ENCODE measurements around the gene ASB15. TPM values are rescaled to one million over a fixed set of nuclear protein-coding genes. Genes with fewer than 3 reads are reported as not detected.

The ASB15 gene
- total and polyA plus RNA-seq, 10 donors, result 0.03 TPM; not detected in 9

DNA sequence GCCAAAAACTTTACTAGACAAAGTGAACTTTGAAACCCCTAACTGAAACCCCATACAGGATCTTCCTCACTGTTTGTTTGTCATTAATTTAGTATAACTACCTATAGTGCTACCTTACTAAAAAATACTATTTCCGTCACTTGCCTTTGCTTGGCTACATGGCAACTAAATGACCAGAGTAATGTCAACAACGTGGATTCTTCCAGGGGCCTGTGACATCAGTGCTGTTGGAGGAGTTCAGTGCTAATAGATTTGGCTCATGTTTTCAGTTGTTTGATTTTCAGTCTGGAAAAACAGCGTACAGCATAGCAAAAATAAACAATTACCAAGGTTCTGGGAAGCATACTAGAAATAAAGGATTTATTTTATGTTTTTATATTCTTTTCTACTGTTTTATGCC, 3.0 kb upstream of the ASB15 start:
- Histone ChIP-seq H3K4me3 (no peak overlapping the region), H3K4me1 (no peaks in the 10 kb centered on the region), H3K36me3 (no peaks in the 10 kb centered on the region), H3K27ac (no peak overlapping the region), H3K27me3 (replicated peaks in 1 of 7) (peaks cover 0 to 6% (median 0%) of the 10 kb centered on the region in 7 donors), H3K9me3 (no peaks in the 10 kb centered on the region)
- TF ChIP-seq POLR2A (IDR thresholded peaks at IDR 0.05) (no peak), POLR2AphosphoS5 (IDR thresholded peaks at IDR 0.05) (no peak), CTCF (IDR thresholded peaks at IDR 0.05 in 8 of 11, conservative IDR thresholded peaks at IDR 0.05 in 3 of 11) (no peak)
- intact Hi-C loops (cut with DNase I; ENCODE audit: low total_unique reads), result no loop called here
- 76 to 89% (median 76%) methylated on average over 3 of the region's 3 CpGs for WGBS, 5 donors
- no peak for DNase-seq

- Histone ChIP-seq H3K4me3 (no peak overlapping the region), H3K9me3 (no peaks in the 10 kb centered on the region), H3K27ac (no peak overlapping the region), H3K4me1 (no peaks in the 10 kb centered on the region), H3K27me3 (replicated peaks in 1 of 7) (peaks cover 0 to 5% (median 0%) of the 10 kb centered on the region in 7 donors), H3K36me3 (no peaks in the 10 kb centered on the region)
- intact Hi-C loops (cut with DNase I; ENCODE audit: low total_unique reads), result no loop called here
- TF ChIP-seq POLR2A (IDR thresholded peaks at IDR 0.05), result no peak
- TF ChIP-seq CTCF (IDR thresholded peaks at IDR 0.05 in 8 of 11, conservative IDR thresholded peaks at IDR 0.05 in 3 of 11), result no peak
- TF ChIP-seq POLR2AphosphoS5 (IDR thresholded peaks at IDR 0.05), result no peak
- 74 to 96% (median 87%) methylated on average over 2 of the region's 2 CpGs for WGBS, 5 donors
- DNase-seq, result no peak
These were observed 1.9 kb upstream of the ASB15 start for GRCh38 chr7:123599766-123600165.

DNA sequence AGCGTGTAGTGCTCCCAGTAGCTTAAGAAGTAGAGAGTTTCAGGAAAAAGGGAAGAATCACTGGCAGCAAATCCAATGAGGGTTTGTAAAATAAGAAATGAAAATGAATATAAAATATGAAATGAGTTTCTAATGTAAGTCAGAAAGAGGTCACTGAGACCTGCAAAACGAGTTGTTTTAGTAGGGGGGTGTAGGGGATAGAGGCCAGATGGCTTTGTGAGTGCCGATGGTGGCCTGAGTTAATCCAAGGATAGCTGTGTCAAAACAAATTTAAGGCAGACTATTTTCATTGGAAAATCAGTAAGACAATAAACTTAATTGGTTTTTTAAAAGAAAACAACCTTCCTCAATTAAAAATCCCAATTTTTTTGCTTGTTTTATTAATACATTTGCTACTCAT, 745 bp upstream of the ASB15 start:
- no peaks in the 10 kb centered on the region for H3K4me1 ChIP-seq
- H3K27me3 ChIP-seq (replicated peaks in 1 of 7), result no peaks in the 10 kb centered on the region
- no peak for TF ChIP-seq POLR2A (IDR thresholded peaks at IDR 0.05)
- no peak for TF ChIP-seq POLR2AphosphoS5 (IDR thresholded peaks at IDR 0.05)
- TF ChIP-seq CTCF (IDR thresholded peaks at IDR 0.05 in 8 of 11, conservative IDR thresholded peaks at IDR 0.05 in 3 of 11), result no peak
- DNase-seq, result no peak
- H3K9me3 ChIP-seq, result no peaks in the 10 kb centered on the region
- no peaks in the 10 kb centered on the region for H3K36me3 ChIP-seq
- intact Hi-C loops (cut with DNase I; ENCODE audit: low total_unique reads), result no loop called here
- H3K4me3 ChIP-seq, result no peak overlapping the region
- WGBS, 5 donors, result 63 to 72% (median 68%) methylated on average over 3 of the region's 3 CpGs
- no peak overlapping the region for H3K27ac ChIP-seq

- no peak for DNase-seq
- H3K4me3 ChIP-seq, result no peak overlapping the region
- H3K9me3 ChIP-seq, result no peaks in the 10 kb centered on the region
- H3K27me3 ChIP-seq (replicated peaks in 1 of 7), result no peaks in the 10 kb centered on the region
- no peaks in the 10 kb centered on the region for H3K4me1 ChIP-seq
- intact Hi-C loops (cut with DNase I; ENCODE audit: low total_unique reads), result no loop called here
- no peak for TF ChIP-seq POLR2AphosphoS5 (IDR thresholded peaks at IDR 0.05)
- no peak for TF ChIP-seq CTCF (IDR thresholded peaks at IDR 0.05 in 8 of 11, conservative IDR thresholded peaks at IDR 0.05 in 3 of 11)
- no peak for TF ChIP-seq POLR2A (IDR thresholded peaks at IDR 0.05)
- WGBS, 5 donors, result 81 to 91% (median 81%) methylated on average over 3 of the region's 3 CpGs
- H3K27ac ChIP-seq, result no peak overlapping the region
- H3K36me3 ChIP-seq, result no peaks in the 10 kb centered on the region
These were observed 1.0 kb downstream of the ASB15 start for GRCh38 chr7:123602648-123603047.

All from spleen (tissue), 11 donors.